NOMO-1 (cell line): ENCODE data around the gene CYP26A1.
A peak's percentile ranks its signal among the peaks of the same experiment; 100 is the strongest.

Experiments used
- DNase-seq, 2 experiments: peaks; one replicate each; lab custom pipeline; 2025; ENCODE audit not compliant: unreplicated experiment in 2 of 2; lab: John Stamatoyannopoulos, UW

Gene CYP26A1

DNA sequence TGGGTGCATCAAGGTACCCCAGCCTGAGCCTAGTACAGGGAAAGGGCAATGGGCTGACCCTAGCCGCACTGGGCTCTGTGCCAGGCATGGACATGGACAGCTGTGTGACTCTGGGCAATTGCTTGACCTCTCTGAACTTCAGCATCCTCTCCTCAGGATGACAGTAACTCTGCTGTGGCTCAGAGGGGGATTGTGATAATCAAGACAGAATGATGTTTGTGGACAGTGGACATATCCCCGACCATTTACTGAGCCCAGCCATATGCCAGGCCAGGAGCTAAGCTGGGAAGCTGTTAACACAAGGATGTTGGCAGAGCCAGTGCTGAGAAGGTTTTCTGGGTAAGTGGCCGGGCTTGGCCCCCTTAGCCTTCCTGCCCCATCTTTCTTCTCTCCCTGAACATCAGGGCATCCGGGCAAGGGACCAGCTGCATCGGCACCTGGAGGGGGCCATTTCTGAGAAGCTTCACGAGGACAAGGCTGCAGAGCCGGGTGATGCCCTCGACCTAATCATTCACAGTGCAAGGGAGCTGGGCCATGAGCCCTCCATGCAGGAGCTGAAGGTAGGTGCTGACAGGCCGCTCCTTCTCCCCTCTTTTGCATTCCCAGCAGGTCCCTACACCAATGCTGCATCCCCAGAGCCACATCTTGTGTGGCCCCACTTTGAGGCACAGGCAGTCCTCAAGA lies 9.6 kb upstream of the CYP26A1 start:
- no peak for DNase-seq

DNA sequence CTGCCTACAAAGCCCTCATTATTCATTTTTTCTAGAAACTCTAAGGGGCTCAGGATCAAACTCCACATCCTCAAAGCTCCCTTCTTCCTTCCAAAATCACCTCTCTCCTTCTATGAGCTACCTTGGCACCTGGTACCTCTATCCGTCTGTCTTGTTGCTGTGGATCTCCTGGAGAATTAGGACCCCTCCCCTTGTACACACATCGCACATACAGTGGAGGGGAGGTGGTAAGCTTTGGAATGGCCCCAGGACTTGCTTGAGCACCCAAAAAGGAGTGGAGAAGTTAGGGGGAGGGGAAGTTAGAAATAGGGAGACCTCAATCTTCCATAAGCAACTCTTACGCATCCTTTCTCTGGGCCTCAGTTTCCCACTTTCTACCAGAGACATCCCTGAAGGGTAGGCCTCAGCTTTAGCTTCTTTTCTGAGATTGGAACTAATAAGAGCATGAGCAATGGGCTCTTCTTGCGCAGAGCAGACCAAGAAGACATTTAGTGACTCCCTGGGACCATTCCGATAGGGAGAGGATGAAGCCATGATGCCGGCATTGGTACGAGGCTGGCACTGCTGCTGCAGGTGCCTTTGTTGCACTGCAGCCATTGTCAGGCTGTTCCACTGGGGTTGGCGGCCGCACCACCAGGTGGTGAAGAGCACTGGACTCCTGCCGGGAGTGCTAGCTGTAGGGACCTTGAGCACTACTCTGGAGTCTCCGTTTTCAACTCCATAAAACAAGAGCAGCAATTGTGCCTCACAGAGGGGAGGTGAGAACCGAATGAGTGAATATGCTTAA lies 8.6 kb upstream of the CYP26A1 start:
- DNase-seq = no peak

DNA sequence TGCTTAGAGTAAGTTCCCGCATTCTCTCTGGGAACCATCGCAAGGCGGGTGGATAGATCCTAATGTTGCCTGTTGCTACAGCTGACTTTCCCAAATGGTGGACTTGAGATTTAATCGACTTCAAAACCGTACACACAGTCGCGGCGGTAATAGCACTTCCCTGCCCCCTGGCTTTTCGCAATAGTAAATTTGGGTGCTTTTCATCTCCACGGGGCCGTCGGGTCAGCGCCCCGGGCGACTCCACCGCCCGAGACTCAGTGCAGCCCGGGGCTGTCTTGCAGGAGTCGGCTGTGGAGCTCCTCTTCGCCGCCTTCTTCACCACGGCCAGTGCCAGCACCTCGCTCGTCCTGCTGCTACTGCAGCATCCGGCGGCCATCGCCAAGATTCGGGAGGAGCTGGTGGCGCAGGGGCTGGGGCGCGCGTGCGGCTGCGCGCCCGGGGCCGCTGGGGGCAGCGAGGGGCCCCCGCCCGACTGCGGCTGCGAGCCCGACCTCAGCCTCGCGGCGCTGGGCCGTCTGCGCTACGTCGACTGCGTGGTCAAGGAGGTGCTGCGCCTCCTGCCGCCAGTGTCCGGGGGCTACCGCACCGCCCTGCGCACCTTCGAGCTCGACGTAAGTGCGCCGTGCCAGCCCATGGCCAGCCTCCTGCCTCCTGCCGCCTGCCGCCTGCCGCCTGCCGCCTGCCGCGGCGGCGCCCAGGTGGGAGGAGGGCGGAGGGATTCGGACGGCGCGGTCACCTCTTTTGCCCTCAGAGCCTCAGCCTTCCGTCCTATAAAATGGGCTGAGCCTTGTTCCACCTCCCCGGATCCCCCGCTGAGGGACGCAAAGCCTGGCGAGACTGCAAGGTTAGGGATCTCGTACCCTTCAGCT lies 7.8 kb upstream of the CYP26A1 start:
- DNase-seq = no peak

DNA sequence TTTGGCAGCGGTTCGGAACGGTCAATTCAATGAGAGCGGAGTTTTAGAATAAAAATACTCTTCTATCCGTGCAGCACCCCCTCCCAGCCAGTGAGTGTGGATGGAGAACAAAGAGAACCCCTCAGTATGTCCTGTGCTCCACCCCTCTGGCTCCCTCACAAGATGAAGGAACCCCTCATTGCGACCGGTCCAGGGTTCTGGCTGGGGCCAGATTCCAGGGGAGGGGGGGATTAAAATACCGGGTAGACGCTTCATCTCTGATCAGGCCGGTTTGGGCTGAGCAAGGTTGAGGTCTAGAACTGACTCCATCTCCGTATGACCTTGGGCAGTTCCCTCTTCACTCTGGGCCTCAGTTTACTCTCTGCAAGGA lies 7.2 kb upstream of the CYP26A1 start:
- DNase-seq = no peak

DNA sequence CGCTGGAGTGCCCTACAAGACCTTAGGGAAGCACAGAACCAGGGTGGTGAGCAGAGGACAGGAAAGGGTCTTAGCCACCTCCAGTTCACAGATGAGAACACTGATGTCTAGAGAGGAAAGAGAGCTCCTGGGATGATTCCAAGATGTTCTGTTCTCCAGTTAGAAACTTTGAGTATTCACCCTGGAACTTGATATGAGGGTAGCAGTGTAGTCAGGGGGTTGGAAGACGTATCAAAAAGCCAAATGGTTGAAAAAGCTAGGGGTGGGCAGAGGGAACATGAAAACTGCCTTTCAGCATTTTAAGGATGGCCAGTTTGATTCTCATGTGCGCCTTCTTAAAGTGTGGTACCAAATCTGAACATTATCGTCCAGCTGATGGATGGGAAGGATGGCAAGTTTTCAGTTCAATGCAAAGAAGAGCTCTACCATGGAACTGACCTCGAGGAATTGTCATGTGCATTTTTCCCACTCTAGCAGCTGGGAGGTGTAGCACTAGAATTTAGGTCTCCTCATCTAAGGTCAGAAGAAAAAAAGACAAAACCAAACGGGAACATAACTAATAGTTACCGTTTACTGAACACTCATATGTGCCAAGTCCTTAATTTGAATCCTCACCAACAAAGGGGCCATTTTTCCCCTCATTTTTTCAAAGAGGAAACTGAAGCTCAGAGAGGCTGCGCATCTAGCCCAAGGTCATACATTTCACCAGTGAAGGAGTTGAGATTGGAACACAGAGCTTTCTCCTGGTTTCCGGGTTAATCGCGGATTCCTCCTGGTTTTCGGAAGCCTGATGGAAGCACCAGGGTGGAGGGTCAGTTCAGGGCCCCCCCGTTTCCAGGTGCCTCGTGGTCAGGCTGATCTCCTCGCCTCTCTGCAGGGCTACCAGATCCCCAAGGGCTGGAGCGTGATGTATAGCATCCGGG lies 6.0 kb upstream of the CYP26A1 start:
- DNase-seq = no peak

DNA sequence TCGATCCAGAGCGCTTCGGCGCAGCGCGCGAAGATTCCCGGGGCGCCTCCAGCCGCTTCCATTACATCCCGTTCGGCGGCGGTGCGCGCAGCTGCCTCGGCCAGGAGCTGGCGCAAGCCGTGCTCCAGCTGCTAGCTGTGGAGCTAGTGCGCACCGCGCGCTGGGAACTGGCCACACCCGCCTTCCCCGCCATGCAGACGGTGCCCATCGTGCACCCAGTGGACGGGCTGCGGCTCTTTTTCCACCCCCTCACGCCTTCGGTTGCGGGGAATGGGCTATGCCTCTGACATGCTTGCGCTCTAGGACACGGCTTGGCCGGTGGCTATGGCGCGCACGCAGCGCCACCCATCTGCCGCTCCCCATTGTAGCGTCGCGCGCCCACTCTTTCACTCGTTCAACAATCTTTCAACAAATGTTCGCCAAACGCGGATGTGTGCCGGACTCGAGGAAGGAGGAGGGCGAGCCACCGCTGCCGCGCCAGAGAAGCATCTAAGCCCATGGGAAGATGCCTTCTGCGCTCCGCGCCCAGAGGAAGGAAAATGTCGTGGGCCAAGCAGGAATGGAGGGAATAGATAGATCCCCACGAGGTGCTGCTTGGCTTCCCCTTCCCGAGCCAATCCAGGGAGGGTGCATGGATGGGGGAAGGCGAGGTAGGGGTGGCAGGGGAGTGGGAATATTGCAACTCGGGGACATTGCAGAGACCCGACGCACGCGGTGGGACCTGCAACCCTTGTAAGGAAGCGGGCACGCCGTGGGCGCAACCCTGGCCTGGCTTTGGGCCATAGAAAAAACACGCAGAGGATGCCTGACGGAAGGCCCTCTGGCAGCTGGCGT lies 5.1 kb upstream of the CYP26A1 start:
- DNase-seq = no peak

DNA sequence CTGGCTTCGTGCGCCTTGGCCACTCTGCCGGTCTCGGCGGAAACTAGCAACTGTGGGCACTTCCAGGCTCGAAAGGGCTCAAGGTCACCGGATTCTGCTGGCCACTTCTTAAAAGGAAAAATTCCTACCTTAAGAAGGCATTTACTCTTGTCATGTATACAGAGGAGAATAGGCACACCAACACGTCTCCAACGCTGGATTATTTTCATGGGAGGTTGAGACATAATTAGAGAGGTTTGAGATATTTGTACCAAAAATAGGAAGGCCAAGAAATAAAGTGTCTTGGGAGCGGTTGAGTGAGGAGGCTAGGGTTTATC lies 4.5 kb upstream of the CYP26A1 start:
- no peak for DNase-seq

DNA sequence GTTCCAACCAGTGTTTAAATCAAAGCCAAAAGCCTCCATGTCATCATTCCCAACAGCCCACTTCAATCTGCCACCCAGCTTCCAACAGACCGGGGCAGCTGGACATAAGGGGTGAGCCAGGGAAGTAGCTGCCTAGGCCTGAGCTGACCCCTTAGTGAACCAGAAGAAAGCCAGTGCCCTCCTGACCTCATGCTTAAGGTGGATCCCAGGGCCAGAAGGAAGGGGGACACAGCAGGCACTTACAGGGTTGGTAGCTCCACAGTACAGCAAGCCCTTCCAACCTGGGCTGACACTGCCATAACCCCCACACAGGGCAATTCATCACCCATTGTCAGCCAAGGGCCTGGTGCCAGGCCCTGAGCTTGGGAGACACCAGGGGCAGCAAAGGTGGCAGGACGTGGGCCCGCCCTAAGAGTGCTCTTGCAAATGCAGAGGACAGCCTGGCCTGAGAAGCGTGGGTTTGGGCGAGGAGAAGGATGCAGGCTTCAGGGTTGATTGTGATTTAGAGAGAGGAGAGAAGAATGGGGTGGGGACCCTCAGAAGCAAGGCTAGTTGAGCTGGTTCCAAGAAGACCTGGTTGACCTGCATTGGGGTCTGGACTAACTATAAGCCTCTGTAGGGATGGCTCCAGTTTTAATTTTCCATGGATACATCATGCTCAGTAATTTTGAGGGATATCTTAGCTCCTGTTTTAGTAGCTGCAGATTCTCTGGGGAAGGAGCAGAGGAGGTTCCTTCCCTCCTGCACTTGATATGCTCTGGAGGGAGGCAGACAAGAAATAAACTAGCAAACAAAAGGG lies 3.1 kb upstream of the CYP26A1 start:
- DNase-seq = no peak

DNA sequence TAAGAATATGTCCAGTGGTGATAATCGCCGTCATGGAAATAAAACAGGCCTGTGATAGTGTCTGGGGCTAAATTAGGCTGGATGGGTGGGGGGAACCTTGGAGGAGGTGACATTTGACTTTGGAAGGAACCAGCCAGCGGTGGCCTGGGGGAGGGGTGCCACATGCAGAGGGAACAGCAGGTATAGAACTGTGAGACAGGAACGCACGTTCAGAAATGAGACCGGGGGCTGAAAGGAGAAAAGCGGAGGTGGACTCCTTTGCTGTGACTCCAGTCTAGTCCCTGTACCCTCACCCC lies 2.6 kb upstream of the CYP26A1 start:
- no peak for DNase-seq

DNA sequence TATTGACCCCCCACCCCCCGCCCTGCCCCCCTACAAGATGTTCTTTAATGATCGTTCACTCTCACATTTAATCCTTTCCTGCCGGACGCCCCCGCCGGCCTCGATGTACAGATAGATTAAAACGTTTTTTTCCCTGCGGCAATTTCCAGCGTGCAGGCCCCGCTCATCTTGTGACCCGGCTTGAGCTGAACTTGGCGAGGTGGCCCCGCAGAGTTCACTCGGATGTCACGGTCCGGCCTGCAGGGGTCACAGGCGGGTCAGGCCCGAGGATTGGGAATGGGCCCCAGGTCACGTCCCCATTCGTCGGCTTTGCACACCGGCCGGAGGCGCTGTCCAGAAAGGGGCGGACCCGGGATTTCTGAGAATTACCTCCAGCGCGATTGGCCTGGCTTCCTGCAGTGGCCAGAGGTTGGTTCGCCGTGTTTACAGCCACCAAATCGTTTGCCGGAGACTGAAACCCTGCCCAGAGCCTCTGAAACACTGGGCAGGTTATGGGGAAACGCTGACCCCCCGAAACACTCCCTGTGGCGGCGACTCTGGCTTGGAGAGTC lies 1.9 kb upstream of the CYP26A1 start:
- DNase-seq = no peak

DNA sequence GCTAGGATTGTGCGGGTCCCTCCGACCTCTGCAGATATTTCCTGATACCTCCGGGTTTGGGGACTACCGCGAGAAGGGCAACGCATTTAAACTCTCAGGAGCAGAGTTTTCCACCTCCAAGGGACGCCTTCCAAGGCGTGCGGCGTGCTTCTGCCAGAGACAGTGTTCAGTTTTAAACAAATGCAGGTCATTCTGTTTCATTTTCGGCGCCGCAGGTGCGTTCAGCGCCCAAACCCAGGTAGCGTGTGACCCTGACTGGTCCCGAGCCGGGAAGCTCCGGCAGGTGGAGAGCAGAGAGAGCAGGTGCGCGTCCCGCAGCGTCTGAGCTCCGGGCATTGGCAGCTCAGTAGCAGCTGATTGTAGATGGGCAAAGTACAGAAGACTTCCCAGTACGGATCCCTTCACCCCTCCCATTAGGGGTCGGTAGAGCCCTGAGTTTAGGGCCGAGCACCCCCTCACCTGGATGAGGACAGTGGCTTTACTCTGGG lies 1.4 kb upstream of the CYP26A1 start:
- DNase-seq = no peak

DNA sequence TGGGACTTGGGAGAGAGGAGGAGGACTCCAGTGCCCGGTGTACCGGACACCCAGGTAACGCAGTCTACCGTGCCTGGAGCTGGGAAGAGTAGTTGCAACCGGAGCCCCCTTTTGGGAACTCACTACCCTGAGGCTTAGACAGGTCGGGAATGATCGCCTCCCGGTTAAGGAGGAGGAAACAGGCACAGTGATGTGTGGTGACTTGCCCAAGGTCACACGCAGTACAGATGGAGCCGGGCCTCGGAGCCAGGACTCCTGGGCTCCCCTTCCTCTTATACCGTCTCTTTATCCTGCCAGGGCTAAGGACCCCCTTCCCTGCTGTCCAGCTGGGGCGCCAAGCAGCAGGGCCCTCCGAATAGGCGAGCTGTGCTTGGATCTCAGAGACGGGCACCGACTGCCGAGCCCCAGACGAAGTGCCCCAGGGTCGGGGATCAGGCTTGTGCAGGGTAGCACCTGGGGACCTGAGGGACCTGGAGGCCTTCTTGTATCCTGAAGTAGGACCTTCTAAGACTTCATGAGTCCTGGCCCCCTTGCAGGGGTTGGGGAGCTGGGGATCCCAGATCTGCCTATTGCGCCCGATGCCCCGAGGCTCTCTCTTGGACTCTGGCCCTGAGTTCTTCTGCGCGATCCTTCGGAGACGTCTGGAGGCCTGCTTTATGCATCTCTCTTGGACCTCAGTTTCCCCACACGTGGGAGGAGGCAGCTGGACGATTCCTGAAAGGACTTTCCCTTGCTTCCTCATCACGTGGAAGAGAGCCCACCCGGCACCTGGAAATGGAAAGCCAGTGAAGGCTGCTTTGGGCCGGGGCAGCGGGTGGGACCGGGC lies 767 bp upstream of the CYP26A1 start:
- DNase-seq = no peak

DNA sequence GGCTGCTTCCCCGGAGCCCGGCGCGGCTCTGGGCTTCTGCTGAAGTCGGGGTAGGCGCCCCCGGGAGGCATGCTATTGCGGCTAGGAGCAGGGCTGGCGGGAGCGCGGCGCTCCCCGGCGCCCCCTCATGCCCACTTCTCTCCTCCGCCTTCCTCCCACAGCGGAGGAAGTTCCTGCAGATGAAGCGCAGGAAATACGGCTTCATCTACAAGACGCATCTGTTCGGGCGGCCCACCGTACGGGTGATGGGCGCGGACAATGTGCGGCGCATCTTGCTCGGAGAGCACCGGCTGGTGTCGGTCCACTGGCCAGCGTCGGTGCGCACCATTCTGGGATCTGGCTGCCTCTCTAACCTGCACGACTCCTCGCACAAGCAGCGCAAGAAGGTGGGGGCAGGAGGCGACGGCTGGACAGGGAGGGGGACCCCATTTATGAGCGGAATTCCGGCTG lies 479 bp downstream of the CYP26A1 start:
- DNase-seq = peak; percentile 31 to 44

DNA sequence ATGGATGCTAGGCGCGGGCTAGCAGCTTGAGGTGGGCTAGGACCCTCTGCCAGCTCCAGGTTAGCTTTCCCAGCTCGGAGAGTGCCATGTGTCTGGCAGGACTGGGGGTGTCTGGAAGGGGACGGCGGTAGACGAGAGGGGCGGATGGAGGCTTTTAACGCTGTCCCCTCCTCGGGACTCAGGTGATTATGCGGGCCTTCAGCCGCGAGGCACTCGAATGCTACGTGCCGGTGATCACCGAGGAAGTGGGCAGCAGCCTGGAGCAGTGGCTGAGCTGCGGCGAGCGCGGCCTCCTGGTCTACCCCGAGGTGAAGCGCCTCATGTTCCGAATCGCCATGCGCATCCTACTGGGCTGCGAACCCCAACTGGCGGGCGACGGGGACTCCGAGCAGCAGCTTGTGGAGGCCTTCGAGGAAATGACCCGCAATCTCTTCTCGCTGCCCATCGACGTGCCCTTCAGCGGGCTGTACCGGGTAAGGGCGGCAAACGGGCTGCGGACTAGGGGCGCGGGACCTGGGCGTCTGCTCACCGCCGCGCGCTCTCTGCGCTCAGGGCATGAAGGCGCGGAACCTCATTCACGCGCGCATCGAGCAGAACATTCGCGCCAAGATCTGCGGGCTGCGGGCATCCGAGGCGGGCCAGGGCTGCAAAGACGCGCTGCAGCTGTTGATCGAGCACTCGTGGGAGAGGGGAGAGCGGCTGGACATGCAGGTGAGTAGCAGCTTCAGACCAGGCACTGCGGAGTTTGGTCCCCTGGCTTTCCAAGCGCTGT lies 1.1 kb downstream of the CYP26A1 start:
- no peak for DNase-seq

DNA sequence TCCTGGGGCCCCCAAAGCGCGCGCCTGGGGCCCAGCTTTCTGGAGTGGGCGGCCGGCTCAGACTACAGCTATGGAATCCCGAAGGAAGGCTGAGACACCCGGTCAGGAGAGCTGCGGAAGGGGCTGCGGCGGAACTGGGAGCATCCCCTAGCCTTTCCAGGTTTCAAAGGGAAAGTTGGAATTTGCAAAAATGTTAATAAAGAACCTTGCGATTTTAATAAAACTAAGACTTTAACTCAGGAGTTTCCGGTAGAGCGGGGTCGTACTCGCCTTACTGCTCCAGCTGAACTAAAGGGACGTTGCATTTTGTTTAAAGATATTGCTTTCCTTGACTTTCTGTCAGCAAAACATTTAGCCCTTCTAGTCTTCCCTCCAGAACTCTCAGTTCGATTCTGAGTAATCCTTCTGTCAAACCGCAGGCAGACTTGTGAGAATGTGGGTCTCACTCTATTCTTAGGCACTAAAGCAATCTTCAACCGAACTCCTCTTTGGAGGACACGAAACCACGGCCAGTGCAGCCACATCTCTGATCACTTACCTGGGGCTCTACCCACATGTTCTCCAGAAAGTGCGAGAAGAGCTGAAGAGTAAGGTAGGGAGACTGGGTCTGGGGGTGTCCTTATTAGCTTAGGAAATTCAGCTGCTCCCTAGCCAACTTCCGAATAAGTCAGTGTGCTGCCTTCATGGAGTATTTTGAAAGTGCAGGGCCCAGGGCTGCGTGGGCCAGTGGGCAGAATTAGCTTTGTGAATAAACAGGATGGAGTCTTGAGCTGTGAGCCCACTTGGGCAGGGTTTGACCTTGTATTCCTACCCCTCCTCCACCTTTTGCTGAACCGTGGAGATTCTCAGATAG lies 1.9 kb downstream of the CYP26A1 start:
- DNase-seq = no peak

DNA sequence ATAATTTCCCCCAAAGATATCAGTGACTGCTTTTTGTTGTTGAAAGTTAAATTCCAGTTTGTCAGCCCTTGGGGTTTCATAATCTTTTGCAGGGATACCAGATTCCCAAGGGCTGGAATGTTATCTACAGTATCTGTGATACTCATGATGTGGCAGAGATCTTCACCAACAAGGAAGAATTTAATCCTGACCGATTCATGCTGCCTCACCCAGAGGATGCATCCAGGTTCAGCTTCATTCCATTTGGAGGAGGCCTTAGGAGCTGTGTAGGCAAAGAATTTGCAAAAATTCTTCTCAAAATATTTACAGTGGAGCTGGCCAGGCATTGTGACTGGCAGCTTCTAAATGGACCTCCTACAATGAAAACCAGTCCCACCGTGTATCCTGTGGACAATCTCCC lies 3.2 kb downstream of the CYP26A1 start:
- DNase-seq = no peak
